ENCODE data around the gene VSIG8. TPM values are rescaled to one million over a fixed set of nuclear protein-coding genes. Genes with fewer than 3 reads are reported as not detected.

VSIG8 gene
- total RNA-seq, 1 experiment from 2014 or later = not detected

DNA sequence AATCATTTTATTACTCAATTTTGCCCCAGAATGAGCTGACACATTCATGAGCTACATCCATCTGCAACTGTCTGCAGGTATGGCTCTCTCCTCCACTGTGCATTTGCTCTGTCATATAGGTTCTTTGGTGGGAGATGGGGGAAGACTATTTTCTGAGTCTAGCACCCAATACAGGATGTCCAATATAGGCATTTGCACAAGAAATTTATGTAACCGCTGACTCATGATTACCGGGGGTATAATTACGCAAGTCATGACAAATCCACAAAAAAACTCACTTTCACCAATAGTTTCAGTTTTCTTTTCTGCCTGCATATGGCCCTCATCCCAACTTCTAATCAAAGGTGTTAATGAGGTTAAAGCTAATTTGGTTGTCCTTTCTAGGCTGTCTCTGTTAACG lies 17.5 kb upstream of the VSIG8 start:
- H3K9me2 ChIP-seq (replicated peaks; ENCODE audit: insufficient read depth, low read length) = no peaks in the 10 kb centered on the region
- no peaks in the 10 kb centered on the region for H3K9me3 ChIP-seq (ENCODE audit: low read length)
- H3K27me3 ChIP-seq (ENCODE audit: low read length) = no peaks in the 10 kb centered on the region
- H4K20me1 ChIP-seq (ENCODE audit: insufficient read depth, low read depth, low read length) = no peaks in the 10 kb centered on the region
- no peak overlapping the region for H3K4me2 ChIP-seq (ENCODE audit: low read depth, low read length, poor library complexity, severe bottlenecking)
- H3K4me3 ChIP-seq (ENCODE audit: low read length) = no peak overlapping the region
- H2AFZ ChIP-seq (ENCODE audit: low read length) = no peak overlapping the region
- no peaks in the 10 kb centered on the region for H3K79me2 ChIP-seq (ENCODE audit: low read length)
- no peak for DNase-seq
- H3K4me1 ChIP-seq (ENCODE audit: low read length) = no peaks in the 10 kb centered on the region
- no peak overlapping the region for H3K27ac ChIP-seq (ENCODE audit: low read length)
- no peak overlapping the region for H3K9ac ChIP-seq (ENCODE audit: low read length)
- no peaks in the 10 kb centered on the region for H3K36me3 ChIP-seq (ENCODE audit: insufficient read depth, low read length)

DNA sequence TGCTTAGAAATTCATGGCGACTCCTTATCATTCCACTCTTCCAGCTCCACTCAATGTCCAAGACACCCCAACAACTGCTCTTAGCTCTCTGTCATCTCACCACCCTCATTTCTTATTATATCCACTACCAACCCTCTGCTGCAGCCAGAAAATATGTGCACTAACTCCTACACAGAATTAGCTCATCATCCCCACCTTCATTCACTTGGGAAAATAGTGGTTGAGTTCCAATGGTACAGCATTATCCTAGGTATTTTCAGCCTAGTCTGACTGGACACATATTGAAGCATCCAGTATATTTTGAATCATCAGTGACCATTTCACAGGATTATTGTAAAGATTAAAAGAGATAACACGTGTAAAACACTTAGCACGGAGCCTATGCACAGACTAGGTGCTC lies 16.7 kb upstream of the VSIG8 start:
- H3K27me3 ChIP-seq (ENCODE audit: low read length) = no peaks in the 10 kb centered on the region
- H3K9me3 ChIP-seq (ENCODE audit: low read length) = no peaks in the 10 kb centered on the region
- H3K79me2 ChIP-seq (ENCODE audit: low read length) = no peaks in the 10 kb centered on the region
- H3K36me3 ChIP-seq (ENCODE audit: insufficient read depth, low read length) = no peaks in the 10 kb centered on the region
- H3K4me1 ChIP-seq (ENCODE audit: low read length) = no peaks in the 10 kb centered on the region
- H3K9me2 ChIP-seq (replicated peaks; ENCODE audit: insufficient read depth, low read length) = no peaks in the 10 kb centered on the region
- no peak overlapping the region for H3K4me3 ChIP-seq (ENCODE audit: low read length)
- H3K27ac ChIP-seq (ENCODE audit: low read length) = no peak overlapping the region
- no peak for DNase-seq
- no peak overlapping the region for H2AFZ ChIP-seq (ENCODE audit: low read length)
- no peak overlapping the region for H3K9ac ChIP-seq (ENCODE audit: low read length)
- no peak overlapping the region for H3K4me2 ChIP-seq (ENCODE audit: low read depth, low read length, poor library complexity, severe bottlenecking)
- H4K20me1 ChIP-seq (ENCODE audit: insufficient read depth, low read depth, low read length) = no peaks in the 10 kb centered on the region

DNA sequence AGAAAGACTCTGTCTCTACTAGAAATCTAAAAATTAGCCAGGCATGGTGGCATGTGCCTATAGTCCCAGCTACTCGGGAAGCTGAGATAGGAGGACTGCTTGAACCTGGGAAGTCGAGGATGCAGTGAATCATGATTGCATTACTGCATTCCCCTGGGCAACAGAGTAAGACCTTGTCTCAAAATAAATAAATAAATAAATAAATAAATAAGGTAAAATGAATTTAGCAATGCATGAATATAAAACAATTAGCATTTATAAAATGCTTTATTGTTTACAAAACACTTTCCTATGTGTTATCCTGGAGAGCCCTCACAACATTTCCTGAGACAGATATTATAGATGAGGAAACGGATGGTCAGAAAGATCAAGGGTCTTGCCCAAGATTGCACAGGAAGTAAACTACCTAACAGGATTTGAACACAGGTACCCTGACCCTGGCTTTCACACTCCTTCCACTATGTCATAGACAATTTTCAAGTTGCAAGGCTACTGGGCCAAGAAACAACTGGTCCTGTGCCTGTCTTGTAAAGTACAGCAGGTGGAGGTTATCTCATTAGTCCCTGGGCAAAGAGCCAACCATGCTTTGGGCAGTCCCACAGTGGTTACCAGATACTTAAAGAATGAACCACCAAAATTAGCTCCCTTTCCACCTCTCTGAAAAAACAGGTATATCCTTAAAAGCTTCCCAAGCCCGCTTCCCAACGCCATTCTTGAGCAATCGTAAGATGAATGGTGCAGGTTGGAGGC lies 15.4 kb upstream of the VSIG8 start:
- H3K9me3 ChIP-seq (ENCODE audit: low read length) = no peaks in the 10 kb centered on the region
- H2AFZ ChIP-seq (ENCODE audit: low read length) = no peak overlapping the region
- no peaks in the 10 kb centered on the region for H4K20me1 ChIP-seq (ENCODE audit: insufficient read depth, low read depth, low read length)
- H3K9me2 ChIP-seq (replicated peaks; ENCODE audit: insufficient read depth, low read length) = no peaks in the 10 kb centered on the region
- H3K27me3 ChIP-seq (ENCODE audit: low read length) = no peaks in the 10 kb centered on the region
- H3K27ac ChIP-seq (ENCODE audit: low read length) = no peak overlapping the region
- no peaks in the 10 kb centered on the region for H3K79me2 ChIP-seq (ENCODE audit: low read length)
- no peak overlapping the region for H3K4me2 ChIP-seq (ENCODE audit: low read depth, low read length, poor library complexity, severe bottlenecking)
- no peaks in the 10 kb centered on the region for H3K36me3 ChIP-seq (ENCODE audit: insufficient read depth, low read length)
- H3K9ac ChIP-seq (ENCODE audit: low read length) = no peak overlapping the region
- no peak for DNase-seq
- no peak overlapping the region for H3K4me3 ChIP-seq (ENCODE audit: low read length)
- no peaks in the 10 kb centered on the region for H3K4me1 ChIP-seq (ENCODE audit: low read length)

DNA sequence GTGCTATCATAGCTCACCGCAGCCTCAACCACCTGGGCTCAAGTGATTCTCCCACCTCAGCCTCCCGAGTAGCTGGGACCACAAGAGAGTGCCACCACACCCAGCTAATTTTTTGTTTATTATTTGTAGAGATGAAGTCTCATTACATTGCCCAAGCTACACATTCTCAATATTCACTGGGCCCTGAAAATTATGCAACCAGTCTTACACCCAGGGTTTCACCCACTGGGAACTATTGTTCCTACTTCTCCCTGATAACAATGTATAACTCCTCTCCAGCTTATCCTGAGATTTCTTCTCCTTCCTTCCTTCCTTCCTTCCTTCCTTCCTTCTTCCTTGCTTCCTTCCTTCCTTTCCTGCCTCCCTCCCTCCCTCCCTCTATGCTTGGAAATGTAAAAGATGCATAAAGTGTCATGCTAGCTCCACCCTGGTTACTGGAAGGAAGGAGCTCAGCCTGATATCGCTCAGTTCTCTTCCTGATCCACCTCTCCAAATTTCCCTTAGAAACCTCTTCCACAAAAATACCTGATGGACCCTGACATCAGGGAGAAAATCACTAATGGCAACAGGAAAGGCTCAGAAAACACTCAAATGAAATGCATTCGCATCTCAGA lies 11.2 kb upstream of the VSIG8 start:
- H3K4me1 ChIP-seq (ENCODE audit: low read length) = no peaks in the 10 kb centered on the region
- H3K27me3 ChIP-seq (ENCODE audit: low read length) = no peaks in the 10 kb centered on the region
- H3K27ac ChIP-seq (ENCODE audit: low read length) = no peak overlapping the region
- DNase-seq = no peak
- H2AFZ ChIP-seq (ENCODE audit: low read length) = no peak overlapping the region
- H3K36me3 ChIP-seq (ENCODE audit: insufficient read depth, low read length) = no peaks in the 10 kb centered on the region
- H3K9me3 ChIP-seq (ENCODE audit: low read length) = no peaks in the 10 kb centered on the region
- no peaks in the 10 kb centered on the region for H3K79me2 ChIP-seq (ENCODE audit: low read length)
- no peak overlapping the region for H3K4me2 ChIP-seq (ENCODE audit: low read depth, low read length, poor library complexity, severe bottlenecking)
- H3K4me3 ChIP-seq (ENCODE audit: low read length) = no peak overlapping the region
- H3K9me2 ChIP-seq (replicated peaks; ENCODE audit: insufficient read depth, low read length) = no peaks in the 10 kb centered on the region
- no peak overlapping the region for H3K9ac ChIP-seq (ENCODE audit: low read length)
- no peaks in the 10 kb centered on the region for H4K20me1 ChIP-seq (ENCODE audit: insufficient read depth, low read depth, low read length)

DNA sequence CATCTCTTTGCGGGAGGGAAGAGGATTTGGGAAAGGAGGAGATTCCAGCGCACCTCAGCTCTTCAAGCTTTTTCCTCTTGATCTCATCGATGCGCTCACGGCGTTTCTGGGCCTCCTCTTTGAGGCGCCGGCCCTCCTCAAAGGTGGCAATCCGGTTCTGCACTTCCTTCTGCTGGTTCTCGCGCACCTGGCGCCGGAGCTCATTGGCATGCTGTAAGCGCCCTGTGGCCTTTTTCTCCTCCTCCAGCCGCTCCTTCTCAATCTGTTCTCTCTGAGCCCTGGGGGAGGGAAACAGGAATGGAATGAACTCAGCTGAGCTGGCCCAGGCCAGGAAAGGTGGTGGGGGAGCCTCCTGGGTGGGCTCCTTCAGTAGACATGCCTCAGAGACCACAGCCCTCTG lies 10.4 kb upstream of the VSIG8 start:
- Histone ChIP-seq H3K27ac (ENCODE audit: low read length) (no peak overlapping the region), H3K9me2 (replicated peaks; ENCODE audit: insufficient read depth, low read length) (no peaks in the 10 kb centered on the region), H3K4me2 (ENCODE audit: low read depth, low read length, poor library complexity, severe bottlenecking) (no peak overlapping the region), H3K79me2 (ENCODE audit: low read length) (no peaks in the 10 kb centered on the region), H3K4me1 (ENCODE audit: low read length) (no peaks in the 10 kb centered on the region), H2AFZ (ENCODE audit: low read length) (no peak overlapping the region), H3K27me3 (ENCODE audit: low read length) (no peaks in the 10 kb centered on the region), H3K36me3 (ENCODE audit: insufficient read depth, low read length) (no peaks in the 10 kb centered on the region), H3K9ac (ENCODE audit: low read length) (no peak overlapping the region), H3K4me3 (ENCODE audit: low read length) (no peak overlapping the region), H3K9me3 (ENCODE audit: low read length) (no peaks in the 10 kb centered on the region), H4K20me1 (ENCODE audit: insufficient read depth, low read depth, low read length) (no peaks in the 10 kb centered on the region)
- DNase-seq = no peak

DNA sequence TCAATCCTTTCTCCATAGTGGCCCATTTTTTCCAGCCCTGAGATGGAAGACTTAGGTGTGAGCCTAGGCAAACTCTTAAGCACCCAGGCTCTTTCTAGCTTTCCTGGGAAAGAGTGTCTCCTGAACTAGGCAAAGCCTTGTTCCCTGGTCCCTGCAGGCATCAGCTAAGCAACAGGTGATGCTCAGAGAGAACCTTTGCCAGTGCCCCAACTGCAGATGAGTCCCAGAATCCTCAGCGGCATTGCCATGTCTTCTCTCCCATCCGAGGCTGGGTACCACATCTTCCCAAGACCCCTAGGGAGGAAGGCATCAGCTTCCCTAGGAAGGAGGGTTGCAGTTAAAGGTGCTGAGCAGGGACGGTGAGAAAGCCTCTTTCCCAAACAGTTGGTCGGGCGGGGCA lies 8.2 kb upstream of the VSIG8 start:
- Histone ChIP-seq H3K79me2 (ENCODE audit: low read length) (no peaks in the 10 kb centered on the region), H3K4me2 (ENCODE audit: low read depth, low read length, poor library complexity, severe bottlenecking) (no peak overlapping the region), H3K36me3 (ENCODE audit: insufficient read depth, low read length) (no peaks in the 10 kb centered on the region), H3K9me3 (ENCODE audit: low read length) (no peaks in the 10 kb centered on the region), H3K9me2 (replicated peaks; ENCODE audit: insufficient read depth, low read length) (no peaks in the 10 kb centered on the region), H3K4me1 (ENCODE audit: low read length) (no peaks in the 10 kb centered on the region), H3K4me3 (ENCODE audit: low read length) (no peak overlapping the region), H3K27me3 (ENCODE audit: low read length) (no peaks in the 10 kb centered on the region), H3K27ac (ENCODE audit: low read length) (no peak overlapping the region), H2AFZ (ENCODE audit: low read length) (no peak overlapping the region), H4K20me1 (ENCODE audit: insufficient read depth, low read depth, low read length) (no peaks in the 10 kb centered on the region), H3K9ac (ENCODE audit: low read length) (no peak overlapping the region)
- DNase-seq = no peak

DNA sequence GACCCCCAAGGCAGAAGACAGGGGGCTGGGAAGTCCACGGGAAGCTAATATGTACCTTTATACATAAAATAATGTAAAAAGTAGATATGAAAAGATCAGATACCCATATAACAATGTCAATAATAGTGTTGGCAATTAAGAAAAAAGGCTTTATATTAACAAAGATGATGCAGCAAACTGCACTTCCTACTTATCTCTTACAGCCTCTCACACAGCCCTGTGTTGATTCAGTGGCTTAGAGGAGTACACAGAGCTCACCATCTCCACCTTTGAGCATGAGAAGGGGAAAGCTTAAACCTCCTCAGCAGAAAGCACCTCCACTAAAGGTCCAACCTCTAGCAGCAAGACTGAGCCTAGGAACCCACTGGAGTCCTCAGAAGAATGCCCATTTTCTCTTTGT lies 7.2 kb upstream of the VSIG8 start:
- Histone ChIP-seq H3K27ac (ENCODE audit: low read length) (no peak overlapping the region), H2AFZ (ENCODE audit: low read length) (no peak overlapping the region), H3K4me2 (ENCODE audit: low read depth, low read length, poor library complexity, severe bottlenecking) (no peak overlapping the region), H3K9me2 (replicated peaks; ENCODE audit: insufficient read depth, low read length) (no peaks in the 10 kb centered on the region), H3K27me3 (ENCODE audit: low read length) (no peaks in the 10 kb centered on the region), H4K20me1 (ENCODE audit: insufficient read depth, low read depth, low read length) (no peaks in the 10 kb centered on the region), H3K79me2 (ENCODE audit: low read length) (no peaks in the 10 kb centered on the region), H3K36me3 (ENCODE audit: insufficient read depth, low read length) (no peaks in the 10 kb centered on the region), H3K9ac (ENCODE audit: low read length) (no peak overlapping the region), H3K4me1 (ENCODE audit: low read length) (no peaks in the 10 kb centered on the region), H3K4me3 (ENCODE audit: low read length) (no peak overlapping the region), H3K9me3 (ENCODE audit: low read length) (no peaks in the 10 kb centered on the region)
- DNase-seq = no peak

DNA sequence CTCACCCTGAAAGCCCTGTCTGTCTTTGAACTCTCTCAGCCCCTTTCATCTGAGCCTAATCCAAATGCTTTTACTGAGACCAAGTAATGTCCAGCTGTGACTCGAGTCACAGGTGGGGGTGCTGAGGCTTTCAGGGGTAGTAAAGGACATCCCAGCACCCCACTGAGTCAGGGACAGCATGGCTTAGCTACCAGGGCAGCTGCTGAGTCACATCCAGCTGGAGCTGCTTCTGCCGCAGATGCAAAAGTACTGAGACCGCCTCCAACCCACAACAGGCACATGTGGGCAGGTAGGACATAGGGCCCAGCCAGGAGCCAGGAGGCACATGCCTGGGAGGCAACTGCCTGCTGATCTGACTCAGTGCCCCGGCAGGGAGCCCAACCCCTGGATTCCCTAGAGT lies 6.7 kb upstream of the VSIG8 start:
- H3K9me2 ChIP-seq (replicated peaks; ENCODE audit: insufficient read depth, low read length) = no peaks in the 10 kb centered on the region
- H3K4me1 ChIP-seq (ENCODE audit: low read length) = no peaks in the 10 kb centered on the region
- H4K20me1 ChIP-seq (ENCODE audit: insufficient read depth, low read depth, low read length) = no peaks in the 10 kb centered on the region
- H3K79me2 ChIP-seq (ENCODE audit: low read length) = no peaks in the 10 kb centered on the region
- no peaks in the 10 kb centered on the region for H3K9me3 ChIP-seq (ENCODE audit: low read length)
- H3K9ac ChIP-seq (ENCODE audit: low read length) = no peak overlapping the region
- DNase-seq = no peak
- H3K4me3 ChIP-seq (ENCODE audit: low read length) = no peak overlapping the region
- H2AFZ ChIP-seq (ENCODE audit: low read length) = no peak overlapping the region
- H3K4me2 ChIP-seq (ENCODE audit: low read depth, low read length, poor library complexity, severe bottlenecking) = no peak overlapping the region
- no peak overlapping the region for H3K27ac ChIP-seq (ENCODE audit: low read length)
- no peaks in the 10 kb centered on the region for H3K27me3 ChIP-seq (ENCODE audit: low read length)
- no peaks in the 10 kb centered on the region for H3K36me3 ChIP-seq (ENCODE audit: insufficient read depth, low read length)
